ACHN (cell line): ENCODE results near the gene LTB4R.
A peak's percentile ranks its signal among the peaks of the same experiment; 100 is the strongest.

Experiments used
- DNase-seq: peaks from one replicate; pipeline ENCODE4 v3.0.0-alpha.2; 2015
- in situ Hi-C: cut with HindIII; loops from 2 replicates; pipeline ENCODE4 v1.10.0; 2017; ENCODE audit warnings: low sequenced_read_pairs, low pct_ligation_motif_present, low pct_unique_long_range_greater_than_20kb

LTB4R gene

DNA sequence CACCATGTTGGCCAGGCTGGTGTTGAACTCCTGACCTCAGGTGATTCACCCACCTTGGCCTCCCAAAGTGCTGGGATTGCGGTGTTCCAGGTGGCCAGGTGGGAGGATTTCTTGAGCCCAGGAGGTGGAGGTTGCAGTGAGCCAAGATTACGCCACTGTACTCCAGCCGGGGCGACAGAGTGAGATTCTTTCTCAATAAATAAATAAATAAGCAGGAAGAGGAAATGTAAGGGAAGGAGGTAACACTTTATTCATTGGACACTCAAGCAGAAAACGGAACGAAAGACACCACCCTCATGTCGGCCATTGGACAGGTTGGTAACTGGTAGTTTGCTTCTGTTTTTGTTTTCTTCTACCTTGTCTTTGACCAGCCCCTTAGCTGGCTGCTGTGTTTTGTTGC, 43.7 kb downstream of the LTB4R start:
- DNase-seq = no peak
- in situ Hi-C loops = no loop called here

- no peak for DNase-seq
- in situ Hi-C loops = no loop called here
Measured at GRCh38 chr14:24356208-24356607, 44.9 kb downstream of the LTB4R start.

- DNase-seq = no peak
- in situ Hi-C loops = no loop called here
Measured at GRCh38 chr14:24360281-24360680, 49.0 kb downstream of the LTB4R start.

DNA sequence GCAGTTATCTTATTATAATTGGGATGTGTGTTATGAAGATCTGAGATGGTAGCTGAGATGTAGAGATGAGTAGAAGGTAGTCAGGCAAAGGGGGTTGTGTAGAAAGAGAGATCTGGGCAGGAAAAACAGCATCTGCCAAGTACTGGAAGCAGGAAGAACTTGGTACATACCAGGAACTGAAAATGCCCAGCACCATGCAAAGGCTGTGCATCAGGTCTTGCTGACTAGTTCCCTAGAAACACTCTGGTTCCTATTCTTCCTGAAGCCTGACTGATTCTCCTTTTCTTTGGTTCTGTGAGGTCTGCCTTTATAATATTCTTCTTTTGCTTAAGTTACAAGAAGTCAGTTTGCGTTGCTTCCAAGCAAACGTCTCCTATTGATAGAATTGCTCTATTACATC, 50.0 kb downstream of the LTB4R start:
- in situ Hi-C loops = no loop called here
- DNase-seq = no peak

DNA sequence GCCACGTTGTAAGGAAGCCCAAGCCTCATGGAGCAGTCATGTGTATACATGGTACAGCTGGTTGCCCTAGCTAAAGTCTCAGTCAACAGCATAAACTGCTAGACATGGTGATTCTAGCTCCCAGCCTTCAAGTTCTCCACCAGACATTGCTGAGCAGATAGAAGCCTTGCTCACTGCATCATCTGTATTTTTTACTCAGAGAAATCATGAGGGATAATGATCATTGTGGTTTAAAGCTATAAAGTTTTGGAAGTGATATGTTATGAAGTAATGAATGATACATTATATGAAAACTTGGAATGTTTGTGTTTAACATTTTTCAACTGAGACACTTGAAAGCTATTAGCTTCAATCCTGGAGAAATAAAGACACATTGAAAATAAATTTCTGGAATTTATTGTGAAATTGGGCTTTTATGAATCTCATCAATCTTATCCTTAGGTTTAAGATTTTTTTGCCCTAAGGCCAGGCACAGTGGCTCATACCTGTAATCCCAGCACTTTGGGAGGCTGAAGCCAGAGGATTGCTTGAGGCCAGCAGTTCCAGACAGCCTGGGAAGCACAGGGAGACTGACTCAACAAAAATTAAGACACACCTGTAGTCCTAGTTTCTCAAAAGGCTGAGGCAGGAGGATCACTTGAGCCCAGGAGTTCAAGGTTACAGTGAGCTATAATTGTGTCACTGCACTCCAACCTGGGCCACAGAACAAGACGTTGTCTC, 51.1 kb downstream of the LTB4R start:
- no peak for DNase-seq
- in situ Hi-C loops = no loop called here

GRCh38 chr14:24363401-24363800, 52.1 kb downstream of the LTB4R start:
- DNase-seq = no peak
- in situ Hi-C loops = no loop called here

GRCh38 chr14:24364841-24365240, 53.5 kb downstream of the LTB4R start:
- in situ Hi-C loops = no loop called here
- DNase-seq = no peak

GRCh38 chr14:24365600-24366412, 54.5 kb downstream of the LTB4R start:
- DNase-seq = peak; percentile 85
- in situ Hi-C loops = no loop called here

- in situ Hi-C loops = no loop called here
- DNase-seq = no peak
Measured at GRCh38 chr14:24366413-24366720, 55.1 kb downstream of the LTB4R start.

GRCh38 chr14:24366721-24367513, 55.6 kb downstream of the LTB4R start:
- in situ Hi-C loops = no loop called here
- peak; percentile 55 for DNase-seq
